UCSD-AML1 (cell line): Measurements from ENCODE around the gene ZFAND3.
"Not testable (repeated sequence)": the region's sequence is repeated elsewhere in the genome, so short reads cannot be mapped to it uniquely, and the experiment has no call there.

Source experiments
- DNase-seq: peaks from one replicate; lab custom pipeline; 2025; ENCODE audit not compliant: unreplicated experiment; lab: John Stamatoyannopoulos, UW

ZFAND3 gene

DNA sequence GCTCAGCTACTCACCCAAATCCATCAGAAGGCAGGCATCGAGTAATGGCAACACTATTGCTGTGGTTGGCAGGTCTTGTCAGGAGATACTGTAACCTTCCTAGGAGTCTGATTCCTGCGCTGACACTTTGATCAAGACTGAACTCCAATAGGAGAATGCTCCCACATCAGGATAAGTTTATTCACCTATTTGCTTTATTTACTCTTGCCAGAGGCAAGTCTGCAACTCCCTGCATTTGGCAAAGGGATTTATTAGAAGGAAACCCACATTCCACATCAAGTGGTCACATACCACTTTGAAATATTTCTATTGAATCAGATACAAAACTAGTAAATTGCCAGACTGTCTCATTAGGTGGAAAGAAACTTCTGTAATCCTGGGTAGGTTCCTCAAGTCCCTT is 43.5 kb downstream of the ZFAND3 start:
- DNase-seq = no peak

DNA sequence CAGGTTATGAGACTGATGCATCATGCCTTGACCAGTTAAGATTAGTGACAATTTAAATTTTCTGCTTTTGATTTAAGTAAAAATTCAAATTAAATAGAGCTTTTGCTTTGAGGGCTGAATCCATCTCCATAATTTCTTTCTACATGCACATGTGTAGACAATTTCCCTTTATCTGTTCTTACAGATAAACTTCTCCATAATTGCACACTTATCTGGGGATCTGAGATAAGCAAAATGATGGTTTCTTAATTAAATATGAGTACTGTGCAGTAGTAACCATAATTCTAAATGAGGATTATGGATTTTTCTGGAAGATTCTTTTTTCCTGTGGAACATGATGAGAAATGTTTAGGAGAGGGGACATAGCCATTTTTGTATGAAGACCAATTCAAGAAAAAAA is 44.7 kb downstream of the ZFAND3 start:
- no peak for DNase-seq

DNA sequence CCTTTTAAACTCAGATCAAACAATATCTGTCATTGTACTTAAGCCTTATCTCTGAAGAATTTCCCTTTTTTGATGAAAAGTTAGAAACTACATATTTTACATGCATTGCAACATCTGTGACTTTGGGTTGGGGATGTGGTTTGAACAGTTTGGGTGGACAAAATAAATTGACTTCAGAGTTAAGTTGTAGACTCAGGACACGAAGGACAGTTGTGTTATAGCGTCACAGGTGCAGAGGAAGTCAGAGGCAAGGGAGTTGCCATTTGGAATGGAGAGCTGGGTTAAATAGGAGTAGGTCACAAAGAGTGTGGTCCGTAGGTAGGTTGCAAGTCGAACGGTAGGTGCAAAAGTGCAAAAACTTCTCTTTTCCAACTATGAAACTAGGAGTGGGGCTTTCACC is 46.0 kb downstream of the ZFAND3 start:
- no peak for DNase-seq

DNA sequence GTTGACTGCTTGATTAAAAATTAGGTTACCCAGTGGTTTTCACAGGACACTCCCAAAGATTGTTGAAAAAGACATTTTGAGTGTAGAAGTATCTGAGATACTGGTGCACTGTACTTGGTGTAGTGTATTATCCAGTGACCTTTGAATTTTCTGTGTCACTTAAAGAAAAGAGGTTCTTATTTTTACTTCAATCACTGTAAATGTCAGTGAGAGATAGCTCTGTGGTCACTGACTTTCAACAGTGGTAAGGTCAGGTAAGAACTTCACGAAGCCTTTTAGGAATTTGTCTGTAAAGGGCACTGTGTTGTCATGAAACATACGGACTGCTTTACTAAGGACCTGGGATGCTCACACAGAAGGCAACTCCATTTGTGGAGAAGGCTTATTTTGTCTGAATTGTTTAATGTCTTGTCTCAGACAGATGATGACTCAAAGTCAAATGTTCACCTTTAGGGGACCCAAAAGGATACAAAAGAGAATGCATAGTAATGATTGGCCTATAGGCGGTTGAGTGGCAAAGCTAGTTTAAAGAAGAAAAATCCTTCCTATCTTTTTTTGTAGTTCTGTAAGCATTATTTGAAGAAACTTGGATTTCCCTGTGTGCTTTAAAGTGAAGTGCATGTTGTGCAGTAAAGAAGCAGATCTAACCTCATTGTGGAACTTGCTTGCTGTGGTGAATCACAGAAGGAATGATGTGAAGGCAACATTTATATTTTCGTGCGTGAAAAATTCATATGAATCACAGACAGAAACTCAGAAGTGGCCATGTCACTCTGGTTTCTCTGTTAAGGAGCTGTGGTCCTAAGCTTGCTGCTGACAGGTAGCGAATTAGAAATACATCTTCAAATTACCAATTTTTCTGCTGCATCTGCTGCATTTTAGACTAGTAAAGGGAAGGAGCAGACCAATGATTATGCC is 47.3 kb downstream of the ZFAND3 start:
- no peak for DNase-seq

DNA sequence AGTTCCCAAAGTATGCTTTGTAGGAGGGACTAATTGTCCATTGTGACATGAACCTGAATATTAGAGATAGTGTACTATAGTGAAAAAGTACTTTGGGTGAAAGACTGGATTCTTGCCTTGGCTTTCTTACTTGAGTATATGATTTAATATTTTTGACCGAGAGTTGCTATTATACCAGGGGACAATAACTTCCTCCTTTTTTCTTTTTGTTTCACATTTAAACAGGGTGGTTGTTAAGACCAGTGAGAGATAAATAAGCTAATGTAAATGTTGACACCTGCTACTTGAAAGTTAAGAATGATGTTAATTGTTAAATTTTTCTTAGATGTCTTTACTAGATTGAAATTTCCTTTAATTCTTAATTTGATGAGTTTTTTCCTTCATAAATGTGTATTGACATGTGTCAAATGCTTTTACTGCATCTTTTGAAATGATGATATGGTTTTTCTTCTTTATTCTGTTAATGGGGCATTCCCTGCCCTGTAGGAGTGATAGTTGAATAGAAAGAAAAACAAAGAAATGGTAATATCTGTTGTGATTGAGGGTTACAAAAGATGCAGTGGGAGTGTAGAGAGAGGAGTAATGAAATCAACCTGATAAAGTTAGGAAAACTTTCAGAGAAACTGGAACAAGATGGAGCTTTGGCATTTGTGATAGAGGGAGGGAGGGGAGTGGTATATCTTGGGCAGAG is 48.4 kb downstream of the ZFAND3 start:
- DNase-seq = no peak

DNA sequence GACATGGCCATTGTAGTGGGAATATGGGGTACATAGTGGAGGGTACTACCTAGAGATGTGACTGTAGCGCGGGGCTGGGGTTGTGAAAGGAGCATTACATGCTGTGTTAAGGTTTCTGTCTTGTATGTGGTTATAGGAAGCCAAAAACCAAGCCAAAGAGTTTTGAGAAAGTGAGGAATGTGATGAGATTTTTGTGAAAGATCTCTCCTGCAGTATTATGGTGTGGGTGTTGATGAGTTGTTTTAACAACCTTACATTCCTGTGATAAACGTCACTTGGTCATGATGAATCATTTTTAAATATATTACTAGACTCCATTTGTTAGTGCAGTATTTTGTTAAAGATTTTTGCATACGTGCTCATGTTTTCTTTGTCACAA is 48.9 kb downstream of the ZFAND3 start:
- no peak for DNase-seq

DNA sequence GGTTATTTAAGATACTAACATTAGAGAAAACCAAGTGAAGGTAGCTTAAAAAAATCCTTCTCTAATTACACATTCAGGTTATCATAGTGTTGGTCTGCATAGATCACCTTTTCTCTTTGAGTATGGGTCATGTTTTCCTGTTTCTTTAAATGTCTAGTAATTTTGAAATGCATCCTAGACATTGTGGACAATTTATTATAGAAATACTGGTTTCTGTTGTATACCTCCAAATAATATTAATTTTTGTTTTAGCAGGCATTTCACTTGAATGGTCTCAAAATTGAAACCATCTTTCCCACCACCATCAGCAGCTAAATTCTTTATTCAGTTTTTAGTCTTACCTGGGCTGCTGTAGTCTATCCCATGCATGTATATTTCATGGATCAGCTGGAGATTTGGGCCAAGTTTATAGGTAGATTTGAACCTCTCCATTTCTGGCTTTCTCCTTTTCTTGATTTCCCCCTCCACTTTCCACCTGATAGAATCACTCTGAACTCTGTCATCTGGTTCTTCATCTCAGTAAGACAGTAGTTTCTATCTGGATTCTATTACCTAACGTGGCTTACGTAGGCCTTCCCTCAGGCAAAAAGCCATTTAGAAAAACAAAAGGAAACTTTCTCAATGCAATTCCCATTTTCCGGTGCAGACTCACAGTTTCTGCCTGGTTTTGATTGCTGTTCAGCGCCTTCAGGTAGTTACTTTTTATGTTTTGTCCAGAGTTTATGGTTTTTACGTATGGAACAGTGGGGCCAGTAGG is 52.3 kb downstream of the ZFAND3 start:
- DNase-seq = no peak

DNA sequence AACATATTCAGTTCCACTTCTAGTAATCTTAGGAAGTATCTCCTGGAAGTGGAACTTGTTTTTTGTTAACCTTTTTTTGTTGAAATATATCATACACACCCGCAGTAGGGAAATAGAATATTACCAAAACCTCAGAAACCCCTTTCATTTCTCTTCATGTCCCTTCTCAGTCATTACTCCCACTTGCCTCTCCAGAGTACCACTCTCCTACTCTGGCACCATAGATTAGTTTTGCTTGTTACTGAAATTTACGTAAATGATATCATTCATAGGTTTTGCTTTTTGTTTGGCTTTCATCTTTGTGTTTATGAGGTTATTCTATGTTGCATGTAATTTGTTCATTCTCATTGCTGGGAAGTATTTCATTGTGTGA is 52.8 kb downstream of the ZFAND3 start:
- DNase-seq = no peak

DNA sequence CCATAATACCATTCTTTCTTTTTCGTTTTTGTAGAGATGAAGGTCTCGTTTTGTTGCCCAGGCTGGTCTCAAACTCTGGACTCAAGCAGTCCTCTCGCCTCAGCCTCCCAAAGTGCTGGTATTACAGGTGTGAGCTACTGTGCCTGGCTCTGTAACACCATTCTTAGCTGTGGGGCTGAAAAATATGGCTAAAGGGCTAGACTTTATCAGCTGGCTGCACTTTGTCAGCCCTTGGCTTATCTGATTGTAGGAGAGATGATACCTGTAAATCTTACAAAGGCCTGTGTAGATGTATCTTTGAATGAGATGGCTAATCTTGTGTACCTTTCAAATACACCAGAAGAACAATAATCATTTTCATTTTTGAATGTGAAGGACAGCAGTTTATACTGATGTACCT is 55.2 kb downstream of the ZFAND3 start:
- DNase-seq = no peak

DNA sequence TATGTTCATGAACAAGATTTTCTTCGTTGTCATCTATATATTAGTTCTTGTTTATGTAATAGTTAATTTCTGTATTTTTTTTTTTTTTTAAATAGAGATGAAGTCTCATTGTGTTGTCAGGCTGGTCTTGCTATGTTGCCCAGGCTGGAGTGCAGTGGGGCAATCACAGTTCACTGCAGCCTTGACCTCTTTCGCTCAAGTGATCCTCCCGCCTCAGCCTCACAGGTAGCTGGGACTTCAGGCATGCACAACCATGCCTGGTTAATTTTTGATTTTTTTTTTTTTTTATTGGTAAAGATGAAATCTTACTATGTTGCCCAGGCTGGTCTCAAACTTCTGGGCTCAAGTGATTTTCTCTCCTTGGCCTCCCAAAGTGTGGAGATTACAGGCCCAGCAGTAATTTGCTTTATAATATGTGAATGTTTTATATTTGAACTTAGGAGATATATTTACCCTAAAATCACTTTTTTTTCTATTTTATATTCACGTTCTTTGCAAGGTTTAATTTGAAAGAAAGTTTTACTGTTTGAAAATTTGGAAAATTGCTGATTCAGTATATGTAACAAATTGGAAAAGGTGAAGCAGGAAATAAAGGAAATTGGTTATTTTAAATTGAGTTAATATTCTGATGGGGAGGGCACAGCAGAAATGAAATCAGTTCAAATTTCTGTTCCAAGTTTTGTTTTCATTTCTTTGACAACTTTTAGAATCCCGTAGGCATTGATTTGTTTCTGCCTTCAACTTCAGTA is 56.2 kb downstream of the ZFAND3 start:
- no peak for DNase-seq

DNA sequence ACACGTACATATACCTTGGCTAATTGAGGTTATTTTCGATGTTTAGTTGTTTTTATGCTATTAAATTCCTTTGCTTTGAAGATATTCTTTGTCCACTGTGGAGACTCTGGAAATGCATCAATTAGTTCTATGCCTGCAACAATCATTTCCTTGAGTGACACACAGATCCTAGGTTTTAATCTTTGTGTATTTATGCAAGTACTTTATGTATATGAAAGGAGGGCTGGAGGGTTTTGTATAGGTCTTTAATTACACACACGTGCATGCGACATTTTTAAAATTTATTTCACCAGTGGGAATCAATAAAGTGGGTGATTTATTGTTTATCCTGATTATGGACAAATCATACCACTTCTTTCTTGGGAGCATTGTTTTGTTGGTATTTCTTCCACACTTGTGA is 57.3 kb downstream of the ZFAND3 start:
- DNase-seq = no peak

DNA sequence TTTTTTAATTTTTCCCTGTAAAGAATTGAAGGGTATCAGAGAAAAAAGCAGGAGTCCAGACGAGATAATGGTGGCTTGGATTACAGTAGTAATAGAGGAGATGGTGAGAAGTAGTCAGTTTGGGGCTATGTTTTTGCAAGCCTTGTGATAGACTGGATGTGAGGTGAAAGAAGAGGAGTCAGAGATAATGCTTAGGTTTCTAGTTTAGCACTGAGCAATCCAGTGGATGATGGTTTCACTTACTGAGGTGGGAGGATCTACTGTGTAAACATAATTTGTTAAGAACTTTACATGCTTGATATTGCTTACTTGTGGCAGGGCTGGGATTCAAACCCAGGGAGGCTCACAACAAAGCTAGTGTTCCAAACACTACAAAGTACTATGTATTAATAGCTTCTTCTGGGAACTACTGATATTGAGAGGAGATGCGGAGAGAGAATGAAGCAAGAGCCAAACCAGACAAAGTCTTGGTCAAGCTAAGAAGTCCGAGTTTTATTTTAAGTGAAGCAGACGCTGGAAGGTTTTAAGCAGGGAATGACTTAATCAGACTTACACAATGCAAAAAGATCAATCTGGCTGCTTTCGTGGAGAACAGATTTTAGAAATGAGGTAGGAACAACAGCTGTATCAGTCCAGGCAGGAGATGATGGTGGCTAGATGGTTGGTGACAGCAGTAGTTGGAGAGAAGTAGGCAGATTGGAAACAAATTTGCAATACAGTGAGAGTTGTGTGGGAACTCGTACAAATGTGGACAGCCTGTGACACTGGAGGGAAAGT is 58.0 kb downstream of the ZFAND3 start:
- DNase-seq = no peak

DNA sequence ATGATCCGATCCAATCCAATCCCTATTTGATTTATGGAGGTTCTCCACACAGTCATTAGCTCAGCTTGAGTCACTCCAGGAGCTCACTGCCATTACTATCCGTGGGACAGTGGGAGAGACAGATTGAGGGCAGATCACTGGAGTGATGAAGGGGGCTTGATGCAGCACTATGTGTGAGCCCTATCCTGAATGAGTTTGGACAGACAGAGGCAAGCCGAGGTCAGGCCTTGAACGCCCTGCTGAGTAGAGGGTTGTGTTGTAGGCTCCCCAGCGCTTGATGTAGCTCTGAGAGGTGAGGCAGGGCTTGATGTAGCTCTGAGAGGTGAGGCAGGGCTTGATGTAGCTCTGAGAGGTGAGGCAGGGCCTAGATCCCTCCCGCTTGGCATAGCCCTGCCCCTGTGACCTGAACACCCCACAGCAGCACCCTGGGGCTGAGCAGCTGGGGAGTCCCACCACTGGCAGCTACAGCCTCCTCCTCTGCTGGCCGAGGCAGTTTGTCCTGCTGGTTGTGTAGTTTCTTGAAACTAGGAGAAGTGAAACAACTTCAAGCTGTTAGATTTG is 58.7 kb downstream of the ZFAND3 start:
- no peak for DNase-seq

DNA sequence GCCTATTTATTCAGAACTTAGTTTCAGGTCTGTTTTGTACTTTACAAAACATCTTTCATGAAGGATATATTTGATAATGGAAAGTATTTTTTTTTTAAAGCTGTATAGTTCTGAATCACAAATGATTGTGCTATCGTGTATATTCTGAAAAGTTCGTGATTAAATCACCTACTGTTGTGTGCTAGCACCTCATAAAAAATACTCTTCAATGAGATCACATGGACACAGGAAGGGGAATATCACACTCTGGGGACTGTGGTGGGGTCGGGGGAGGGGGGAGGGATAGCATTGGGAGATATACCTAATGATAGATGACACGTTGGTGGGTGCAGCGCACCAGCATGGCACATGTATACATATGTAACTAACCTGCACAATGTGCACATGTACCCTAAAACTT is 61.1 kb downstream of the ZFAND3 start:
- DNase-seq = not testable (repeated sequence)

DNA sequence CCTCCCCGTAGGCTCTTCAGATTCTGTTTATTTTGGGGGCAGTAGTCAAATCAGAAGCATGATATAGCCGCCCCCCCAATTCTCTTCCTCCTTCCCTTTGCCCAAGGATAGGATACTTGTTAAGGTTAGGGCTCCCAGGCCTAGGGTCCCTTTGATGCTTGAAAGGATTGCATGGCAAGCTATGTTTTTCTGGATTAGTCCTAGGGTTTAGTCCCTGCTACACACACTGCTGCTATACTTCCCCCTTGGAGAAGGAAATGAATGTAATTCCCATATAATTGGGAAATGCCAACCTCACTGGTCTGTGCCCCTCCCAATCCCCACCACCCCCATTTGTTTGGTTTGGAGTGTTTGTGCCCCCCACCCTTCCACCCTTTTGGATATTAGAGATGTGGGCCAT is 62.8 kb downstream of the ZFAND3 start:
- no peak for DNase-seq

DNA sequence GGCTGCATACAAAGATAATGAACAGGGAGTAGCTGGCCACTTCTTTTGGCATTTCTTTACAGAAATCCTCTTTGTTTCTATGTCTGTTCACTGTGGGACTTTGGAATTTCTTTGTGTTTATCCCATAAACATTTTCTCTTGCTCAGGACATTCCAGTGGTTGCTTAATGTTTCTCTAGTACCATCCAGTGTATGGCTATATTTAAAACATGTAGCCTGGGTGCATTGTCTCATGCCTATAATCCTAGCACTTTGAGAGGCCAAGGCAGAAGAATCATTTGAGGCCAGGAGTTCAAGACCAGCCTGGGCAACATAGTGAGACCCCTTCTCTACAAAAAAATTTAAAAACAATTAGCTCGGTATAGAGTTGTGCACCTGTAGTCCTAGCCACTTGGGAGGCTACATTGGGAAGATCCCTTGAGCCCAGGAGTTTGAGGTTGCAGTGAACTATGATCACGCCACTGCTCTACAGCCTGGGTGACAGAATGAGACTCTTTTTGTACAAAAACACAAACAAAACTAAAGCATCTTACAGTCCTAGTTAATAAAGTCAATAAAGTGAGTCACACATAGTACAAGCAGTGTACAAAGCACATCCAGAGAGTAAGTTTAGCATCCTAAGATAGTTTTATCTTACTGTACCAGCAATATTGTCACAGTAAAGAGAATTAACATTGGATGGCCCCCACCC is 63.3 kb downstream of the ZFAND3 start:
- DNase-seq = no peak

DNA sequence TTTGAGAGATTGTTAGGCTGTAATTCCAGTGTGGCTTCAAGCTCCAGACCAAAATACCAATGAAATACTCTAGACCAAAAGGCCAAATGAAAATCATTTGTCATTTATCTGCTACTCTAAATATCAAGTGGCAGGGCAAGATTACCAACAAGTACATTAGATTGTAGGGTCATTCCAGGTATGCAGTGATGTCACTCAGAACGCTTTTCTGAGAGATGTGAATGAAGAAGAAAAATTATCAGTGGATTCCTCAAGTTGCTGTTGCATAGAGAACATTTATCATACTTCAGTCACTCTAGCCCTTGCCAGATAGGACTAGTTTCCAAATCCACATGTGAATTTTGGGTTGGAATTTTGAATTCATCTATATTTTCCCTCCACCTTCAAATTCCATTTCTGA is 65.0 kb downstream of the ZFAND3 start:
- no peak for DNase-seq

DNA sequence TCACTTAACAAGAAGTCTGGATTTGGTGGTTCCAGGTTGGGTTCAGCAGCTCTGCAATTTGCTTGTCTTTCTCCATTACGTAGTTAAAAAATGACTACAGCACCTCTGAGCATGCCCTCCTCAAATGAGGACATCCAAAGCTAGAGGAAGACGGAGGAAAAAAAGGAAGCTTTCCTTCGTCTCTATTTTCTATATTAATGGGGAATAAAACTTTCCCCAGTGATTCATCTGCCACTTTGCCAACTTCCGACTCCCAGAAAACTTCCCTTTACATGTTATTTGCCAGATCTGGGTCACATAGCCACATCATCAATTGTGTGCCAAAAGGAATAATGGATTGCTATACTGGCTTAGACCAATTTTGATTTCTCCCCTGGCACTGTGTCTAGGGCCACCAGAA is 69.5 kb downstream of the ZFAND3 start:
- DNase-seq = no peak

DNA sequence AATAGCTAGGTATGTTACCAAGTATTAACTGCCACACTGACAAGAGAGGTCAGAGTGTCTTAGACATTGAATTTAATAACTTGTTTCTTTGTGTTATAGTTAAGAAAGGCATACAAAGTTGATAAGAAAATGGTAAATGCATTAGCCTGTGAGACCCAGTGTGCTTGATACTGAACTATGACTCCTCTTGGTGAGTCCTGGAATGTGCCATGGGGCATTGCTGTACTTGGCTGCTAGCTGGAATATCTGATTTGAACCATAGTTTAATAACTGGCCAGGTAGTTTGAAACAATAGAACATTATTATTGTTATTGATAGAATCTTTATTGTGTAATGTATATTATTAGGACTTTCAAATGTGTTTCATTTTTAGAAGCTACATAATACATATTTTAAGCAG is 70.0 kb downstream of the ZFAND3 start:
- DNase-seq = no peak

DNA sequence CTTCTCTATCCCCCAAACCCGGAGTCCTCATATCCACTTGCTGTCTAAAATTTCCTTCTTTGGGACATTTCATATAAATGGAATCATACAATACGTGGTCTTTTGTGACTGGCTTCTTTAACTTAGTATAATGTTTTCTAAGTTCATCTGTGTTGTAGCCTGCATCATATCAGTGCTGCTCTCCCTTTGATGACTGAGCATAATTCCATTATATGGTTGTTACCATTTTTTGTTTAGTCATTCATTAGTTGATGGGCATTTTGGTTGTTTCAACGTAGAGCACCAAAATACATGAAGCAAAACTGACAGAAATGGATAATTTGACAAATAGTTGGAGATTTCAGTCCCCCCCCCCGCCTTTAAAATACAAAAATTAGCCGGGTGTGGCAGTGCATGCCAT is 71.5 kb downstream of the ZFAND3 start:
- no peak for DNase-seq
